Hematopoietic multipotent progenitor cell treated with erythropoietin and hydrocortisone succinate and interleukin-3 and kit ligand, for 17 days (in vitro differentiated cells): ENCODE results near the gene ZBTB21.
"Not testable (repeated sequence)": the region's sequence is repeated elsewhere in the genome, so short reads cannot be mapped to it uniquely, and the experiment has no call there.

Experiments used
- DNase-seq: peaks from one replicate; pipeline ENCODE4 v3.0.0-alpha.2; 2015; ENCODE audit warnings: low spot score

Gene ZBTB21

GRCh38 chr21:41952568-41953248 lies 57.5 kb downstream of the ZBTB21 start:
- no peak for DNase-seq

- DNase-seq: no peak
Measured at GRCh38 chr21:41951876-41952567, 58.1 kb downstream of the ZBTB21 start.

GRCh38 chr21:41950941-41951351 lies 59.2 kb downstream of the ZBTB21 start:
- DNase-seq: no peak

- DNase-seq: not testable (repeated sequence)
Measured at GRCh38 chr21:41949631-41950030, 60.5 kb downstream of the ZBTB21 start.

GRCh38 chr21:41948901-41949300 lies 61.3 kb downstream of the ZBTB21 start:
- no peak for DNase-seq

- no peak for DNase-seq
Measured at GRCh38 chr21:41948078-41948895, 61.9 kb downstream of the ZBTB21 start.

- DNase-seq: no peak
Measured at GRCh38 chr21:41945982-41946381, 64.2 kb downstream of the ZBTB21 start.

GRCh38 chr21:41943851-41944250 lies 66.3 kb downstream of the ZBTB21 start:
- no peak for DNase-seq

GRCh38 chr21:41942457-41942856 lies 67.7 kb downstream of the ZBTB21 start:
- no peak for DNase-seq

GRCh38 chr21:41941941-41942340 lies 68.2 kb downstream of the ZBTB21 start:
- no peak for DNase-seq

GRCh38 chr21:41940431-41940830 lies 69.7 kb downstream of the ZBTB21 start:
- no peak for DNase-seq

- DNase-seq: no peak
Measured at GRCh38 chr21:41939391-41939790, 70.8 kb downstream of the ZBTB21 start.
